Activated B cell treated with CpG ODN at 0.5 μM for 24 hours (primary cell): ENCODE results near the gene KCNF1. TPM values are rescaled to one million over a fixed set of nuclear protein-coding genes. Genes with fewer than 3 reads are reported as not detected.

ENCODE experiments used
- ATAC-seq: fragments of 200-7000 bp; cut with Tn5 transposase; one replicate; pipeline ENCODE4 v1.10.0; 2021; ENCODE audit warnings: low read depth, mild to moderate bottlenecking, moderate library complexity
- CTCF ChIA-PET: fragments of 350-600 bp; sonication (Branson Sonifier 250); formaldehyde crosslinking; loops from one replicate; lab custom pipeline; 2021; ENCODE audit warnings: antibody characterized with exemption; lab: Charles Lee
- POLR2A ChIA-PET: fragments of 350-600 bp; sonication (Branson Sonifier 250); formaldehyde crosslinking; loops from one replicate; lab custom pipeline; 2021; ENCODE audit warnings: antibody characterized with exemption; lab: Charles Lee
- DNase-seq: peaks from one replicate; pipeline ENCODE4 v3.0.0; 2022
- H3K27ac Mint-ChIP-seq: one replicate; pipeline ENCODE4 v1.8.0; 2020; ENCODE audit warnings: mixed read lengths
- H3K27me3 Mint-ChIP-seq: one replicate; pipeline ENCODE4 v1.8.0; 2021; ENCODE audit warnings: mixed read lengths
- H3K36me3 Mint-ChIP-seq: one replicate; pipeline ENCODE4 v1.8.0; 2021; ENCODE audit warnings: low read depth, mixed read lengths
- H3K4me1 Mint-ChIP-seq: one replicate; pipeline ENCODE4 v1.8.0; 2021; ENCODE audit warnings: mixed read lengths
- H3K4me3 Mint-ChIP-seq: one replicate; pipeline ENCODE4 v1.8.0; 2020; ENCODE audit warnings: mild to moderate bottlenecking, mixed read lengths
- H3K9me3 Mint-ChIP-seq: one replicate; pipeline ENCODE4 v1.8.0; 2020; ENCODE audit warnings: mixed read lengths
- intact Hi-C: fragments of 100-400 bp; cut with micrococcal nuclease; formaldehyde crosslinking; loops from one replicate; pipeline ENCODE4 v1.15.1; 2024
- total RNA-seq: library from RNA; stranded (reverse); gene quantifications from 2 replicates; pipeline ENCODE4 v1.2.3, GENCODE V29; 2022
- TF ChIP-seq, protein P1 (sequence below): fragments of 200-600 bp; IDR thresholded peaks from one replicate; pipeline ENCODE4 v1.8.0; 2022; ENCODE audit warnings: antibody characterized with exemption, mild to moderate bottlenecking

KCNF1 gene
- total RNA-seq, 1 donor from 2014 or later = not detected

DNA sequence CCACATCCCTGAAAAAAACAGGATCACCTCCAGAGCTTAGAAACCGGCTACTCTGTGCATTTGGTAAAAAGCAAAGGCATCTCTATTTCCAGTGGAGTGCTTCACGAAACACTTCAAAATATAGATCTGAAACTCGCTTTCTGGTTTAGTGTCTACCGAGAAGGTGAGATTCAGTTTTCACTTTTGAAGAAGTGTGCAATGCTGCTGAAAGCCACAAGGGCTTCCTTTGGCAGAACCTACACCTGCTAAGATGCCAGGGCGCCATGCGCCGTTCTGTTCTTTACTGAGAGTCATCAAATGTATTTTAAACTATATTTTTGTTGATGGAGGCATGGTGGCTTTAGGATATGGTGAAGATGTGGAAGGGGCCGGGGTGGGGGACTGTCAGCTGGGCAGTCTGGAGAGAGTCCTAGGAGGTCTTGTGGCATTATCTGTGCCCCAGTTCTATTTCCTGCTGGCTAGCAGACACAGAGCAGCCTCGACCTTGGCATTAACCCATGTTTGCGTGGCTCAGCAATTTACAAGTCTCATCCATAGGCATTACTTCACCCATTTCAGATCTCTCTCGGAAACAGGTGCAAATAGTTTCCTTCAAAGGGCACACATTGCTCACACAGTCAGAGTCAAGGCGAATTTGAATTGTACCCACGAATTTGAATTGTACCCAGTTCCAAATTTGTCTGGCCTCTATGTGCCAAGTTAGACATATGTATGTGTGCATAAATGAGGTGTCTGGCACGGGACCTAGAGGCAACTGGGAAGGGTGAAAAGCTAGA is 46.7 kb upstream of the KCNF1 start:
- peaks cover 21% of the 10 kb centered on the region for H3K4me1 Mint-ChIP-seq
- POLR2A ChIA-PET = interaction anchor here (0.6 kb wide), 1 partner anchor 19 kb away, joined by 3 read pairs; no protein-coding TSS in a partner anchor

DNA sequence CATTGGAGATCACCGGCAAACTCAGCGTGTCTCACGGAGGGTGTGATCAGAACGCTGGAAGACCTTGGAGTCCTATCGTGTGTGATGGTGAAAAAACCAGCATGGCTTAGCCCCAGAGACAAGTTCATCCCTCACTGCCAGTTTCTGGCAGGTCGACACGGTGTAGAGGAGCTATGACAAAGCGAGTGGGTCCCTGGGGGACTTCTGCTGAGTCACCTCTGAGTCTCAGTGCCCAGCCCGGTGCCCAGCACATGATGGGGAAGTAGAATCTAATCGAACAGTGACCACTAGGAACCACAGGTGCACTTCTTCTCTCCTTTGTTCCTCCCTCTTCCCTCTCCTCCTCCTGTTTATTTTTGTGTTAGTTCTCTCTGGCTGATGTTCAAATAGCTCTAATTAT is 45.9 kb upstream of the KCNF1 start:
- ChIA-PET CTCF (no interaction called here), POLR2A (interaction anchor here (0.6 kb wide), 1 partner anchor 558 kb away, joined by 4 read pairs; no protein-coding TSS in a partner anchor)
- no peaks in the 10 kb centered on the region for H3K9me3 Mint-ChIP-seq
- DNase-seq = no peak
- no peak overlapping the region for H3K27ac Mint-ChIP-seq
- H3K4me1 Mint-ChIP-seq = peaks cover 21% of the 10 kb centered on the region
- ATAC-seq = no peak
- TF ChIP-seq, protein P1, sequence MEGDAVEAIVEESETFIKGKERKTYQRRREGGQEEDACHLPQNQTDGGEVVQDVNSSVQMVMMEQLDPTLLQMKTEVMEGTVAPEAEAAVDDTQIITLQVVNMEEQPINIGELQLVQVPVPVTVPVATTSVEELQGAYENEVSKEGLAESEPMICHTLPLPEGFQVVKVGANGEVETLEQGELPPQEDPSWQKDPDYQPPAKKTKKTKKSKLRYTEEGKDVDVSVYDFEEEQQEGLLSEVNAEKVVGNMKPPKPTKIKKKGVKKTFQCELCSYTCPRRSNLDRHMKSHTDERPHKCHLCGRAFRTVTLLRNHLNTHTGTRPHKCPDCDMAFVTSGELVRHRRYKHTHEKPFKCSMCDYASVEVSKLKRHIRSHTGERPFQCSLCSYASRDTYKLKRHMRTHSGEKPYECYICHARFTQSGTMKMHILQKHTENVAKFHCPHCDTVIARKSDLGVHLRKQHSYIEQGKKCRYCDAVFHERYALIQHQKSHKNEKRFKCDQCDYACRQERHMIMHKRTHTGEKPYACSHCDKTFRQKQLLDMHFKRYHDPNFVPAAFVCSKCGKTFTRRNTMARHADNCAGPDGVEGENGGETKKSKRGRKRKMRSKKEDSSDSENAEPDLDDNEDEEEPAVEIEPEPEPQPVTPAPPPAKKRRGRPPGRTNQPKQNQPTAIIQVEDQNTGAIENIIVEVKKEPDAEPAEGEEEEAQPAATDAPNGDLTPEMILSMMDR = no peak
- H3K4me3 Mint-ChIP-seq = no peak overlapping the region
- intact Hi-C loops = no loop called here
- H3K36me3 Mint-ChIP-seq = no peaks in the 10 kb centered on the region
- peaks cover 23% of the 10 kb centered on the region for H3K27me3 Mint-ChIP-seq

More for the DNA sequence above, 46.7 kb upstream of the KCNF1 start:
- peaks cover 24% of the 10 kb centered on the region for H3K27me3 Mint-ChIP-seq
- ATAC-seq (peak; percentile 81), DNase-seq (no peak)
- H3K36me3 Mint-ChIP-seq = no peaks in the 10 kb centered on the region
- H3K27ac Mint-ChIP-seq = no peak overlapping the region
- no peak overlapping the region for H3K4me3 Mint-ChIP-seq
- CTCF ChIA-PET = no interaction called here
- no peaks in the 10 kb centered on the region for H3K9me3 Mint-ChIP-seq
- TF ChIP-seq, protein P1 = no peak
- intact Hi-C loops = no loop called here

DNA sequence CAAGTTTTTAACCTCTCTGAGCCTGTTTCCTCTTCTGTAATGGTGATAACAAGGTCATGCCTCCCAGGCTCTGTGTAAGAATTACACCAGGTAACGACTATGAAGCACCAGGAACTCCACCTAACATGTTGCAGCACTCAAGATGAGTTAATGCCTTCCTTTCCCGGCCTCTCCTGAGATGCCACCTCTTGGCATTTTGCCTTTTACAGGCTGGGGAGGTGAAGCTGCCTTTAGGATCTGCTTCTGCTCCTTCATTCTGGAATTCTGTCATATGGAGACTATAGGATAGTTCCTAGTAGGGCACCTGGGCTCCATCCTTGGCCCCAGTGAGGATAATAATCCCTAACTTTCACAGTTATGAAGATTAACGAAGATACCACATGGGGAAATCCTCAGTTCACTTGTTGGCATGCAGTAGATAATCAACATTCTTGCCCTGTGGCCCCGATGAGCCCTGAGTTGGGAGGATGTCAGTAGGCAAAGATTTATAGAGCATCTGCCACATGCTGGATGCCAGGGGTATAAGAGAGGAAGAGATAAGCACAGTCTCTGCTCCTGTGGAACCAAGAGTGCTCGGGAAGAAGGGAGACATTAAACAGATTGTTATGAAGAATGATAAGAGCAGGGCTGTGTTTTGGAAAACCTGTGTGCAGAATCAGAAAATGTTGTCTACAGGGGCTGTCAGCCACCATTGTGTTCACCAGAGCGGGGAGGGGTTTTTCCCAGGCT is 43.9 kb upstream of the KCNF1 start:
- Mint-ChIP-seq H3K4me1 (peaks cover 21% of the 10 kb centered on the region), H3K27me3 (peaks cover 12% of the 10 kb centered on the region), H3K27ac (no peak overlapping the region), H3K4me3 (no peak overlapping the region), H3K36me3 (no peaks in the 10 kb centered on the region), H3K9me3 (peaks cover 5% of the 10 kb centered on the region)
- ChIA-PET CTCF (no interaction called here), POLR2A (no interaction called here)
- TF ChIP-seq, protein P1 = no peak
- DNase-seq = no peak
- intact Hi-C loops = no loop called here
- ATAC-seq = no peak

DNA sequence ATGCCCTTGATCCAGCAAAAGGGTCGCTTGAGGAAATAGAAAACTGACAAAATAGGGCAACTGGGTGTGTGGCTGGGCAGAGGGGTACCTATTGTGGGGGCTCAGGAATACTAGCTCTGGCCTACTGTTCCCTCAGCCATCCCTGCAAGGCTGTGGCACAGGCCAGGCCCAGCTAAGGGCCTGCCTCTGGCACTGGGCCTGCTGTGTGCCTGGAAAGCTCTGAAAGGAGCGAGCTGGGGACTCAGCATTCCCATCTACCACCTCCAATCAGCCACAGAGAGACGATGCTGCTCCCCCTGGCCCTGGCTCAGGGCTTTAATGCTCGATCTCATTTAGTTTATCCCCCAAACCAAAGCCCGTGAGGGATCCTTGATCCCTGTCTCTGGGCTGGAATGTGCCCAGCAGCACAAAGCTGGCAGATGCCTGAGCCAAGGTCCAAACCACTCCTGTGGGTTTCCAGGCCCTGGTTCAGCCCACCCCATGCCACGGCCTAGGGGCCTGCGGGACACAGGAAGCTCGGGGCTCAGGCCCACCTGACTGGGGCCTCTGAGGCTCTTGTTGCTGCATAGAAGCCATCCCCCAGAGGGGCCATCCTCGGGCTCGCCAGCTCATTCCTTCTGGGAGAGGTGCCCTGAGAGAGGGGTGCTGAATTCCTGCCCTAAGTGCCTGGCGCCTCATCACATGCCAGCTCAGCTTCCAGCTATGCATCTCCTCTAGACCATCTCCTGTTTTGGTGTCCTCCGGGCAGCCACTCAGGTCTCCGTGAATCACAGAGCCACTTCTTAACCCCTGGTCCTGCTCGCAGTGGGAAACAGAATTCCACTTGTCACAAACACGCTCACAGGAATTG is 43.0 kb upstream of the KCNF1 start:
- TF ChIP-seq, protein P1 = no peak
- ATAC-seq (no peak), DNase-seq (no peak)
- Mint-ChIP-seq H3K4me1 (peaks cover 16% of the 10 kb centered on the region), H3K27me3 (peaks cover 10% of the 10 kb centered on the region), H3K27ac (no peak overlapping the region), H3K36me3 (no peaks in the 10 kb centered on the region), H3K9me3 (peaks cover 5% of the 10 kb centered on the region), H3K4me3 (no peak overlapping the region)
- intact Hi-C loops = no loop called here
- ChIA-PET CTCF (no interaction called here), POLR2A (no interaction called here)
